ENCODE results near the gene FBXL7.

GRCh38 chr5:15515229-15515628 lies 15.2 kb downstream of the FBXL7 start:
- no peak for TF ChIP-seq CTCF (IDR thresholded peaks at IDR 0.05; ENCODE audit: low read depth, low read length)
- no peak for TF ChIP-seq POLR2A (IDR thresholded peaks at IDR 0.05; ENCODE audit: extremely low read depth, insufficient read length)
- TF ChIP-seq, protein P1, sequence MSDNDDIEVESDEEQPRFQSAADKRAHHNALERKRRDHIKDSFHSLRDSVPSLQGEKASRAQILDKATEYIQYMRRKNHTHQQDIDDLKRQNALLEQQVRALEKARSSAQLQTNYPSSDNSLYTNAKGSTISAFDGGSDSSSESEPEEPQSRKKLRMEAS (IDR thresholded peaks at IDR 0.05; ENCODE audit: low read depth, low read length): no peak

All from NB4 (cell line).